GM18520 (cell line): Measurements from ENCODE around the gene NAPEPLD.
"Not testable (repeated sequence)": the region's sequence is repeated elsewhere in the genome, so short reads cannot be mapped to it uniquely, and the experiment has no call there.

Experiments
- ATAC-seq: cut with Tn5 transposase; IDR thresholded peaks from one replicate; pipeline ENCODE4 v1.9.1; 2021; ENCODE audit not compliant: unreplicated experiment

NAPEPLD gene

GRCh38 chr7:103144754-103145153 is 4.1 kb downstream of the NAPEPLD start:
- ATAC-seq: not testable (repeated sequence)

GRCh38 chr7:103143868-103144267 is 5.0 kb downstream of the NAPEPLD start:
- ATAC-seq: no peak

GRCh38 chr7:103142494-103142893 is 6.4 kb downstream of the NAPEPLD start:
- no peak for ATAC-seq

GRCh38 chr7:103141753-103142404 is 7.0 kb downstream of the NAPEPLD start:
- ATAC-seq: no peak

- no peak for ATAC-seq
Observed at GRCh38 chr7:103140685-103141084, 8.2 kb downstream of the NAPEPLD start.

GRCh38 chr7:103140061-103140460 is 8.8 kb downstream of the NAPEPLD start:
- ATAC-seq: no peak

- no peak for ATAC-seq
Observed at GRCh38 chr7:103134836-103135554, 13.9 kb downstream of the NAPEPLD start.

GRCh38 chr7:103132995-103133688 is 15.8 kb downstream of the NAPEPLD start:
- no peak for ATAC-seq

GRCh38 chr7:103130901-103131624 is 17.8 kb downstream of the NAPEPLD start:
- ATAC-seq: no peak

- ATAC-seq: no peak
Observed at GRCh38 chr7:103129702-103130549, 19.0 kb downstream of the NAPEPLD start.

GRCh38 chr7:103127006-103127405 is 21.9 kb downstream of the NAPEPLD start:
- no peak for ATAC-seq

GRCh38 chr7:103124429-103124979 is 24.4 kb downstream of the NAPEPLD start:
- ATAC-seq: no peak

- ATAC-seq: no peak
Observed at GRCh38 chr7:103123529-103123928, 25.4 kb downstream of the NAPEPLD start.

GRCh38 chr7:103121641-103122040 is 27.3 kb downstream of the NAPEPLD start:
- ATAC-seq: no peak

- no peak for ATAC-seq
Observed at GRCh38 chr7:103120362-103120761, 28.5 kb downstream of the NAPEPLD start.

GRCh38 chr7:103119791-103120291 is 29.1 kb downstream of the NAPEPLD start:
- no peak for ATAC-seq

- ATAC-seq: no peak
Observed at GRCh38 chr7:103117465-103117864, 31.4 kb downstream of the NAPEPLD start.

- no peak for ATAC-seq
Observed at GRCh38 chr7:103116991-103117390, 31.9 kb downstream of the NAPEPLD start.

GRCh38 chr7:103116511-103116910 is 32.4 kb downstream of the NAPEPLD start:
- ATAC-seq: no peak

GRCh38 chr7:103115771-103116170 is 33.1 kb downstream of the NAPEPLD start:
- no peak for ATAC-seq
